Activated naive CD4-positive, alpha-beta T cell treated with Interleukin-2 at 50 U/mL for 16 hours (primary cell): ENCODE data around the gene LZTR1.

Source experiments
- DNase-seq: peaks from one replicate; pipeline ENCODE4 v3.0.0-alpha.2; 2020

LZTR1 gene

DNA sequence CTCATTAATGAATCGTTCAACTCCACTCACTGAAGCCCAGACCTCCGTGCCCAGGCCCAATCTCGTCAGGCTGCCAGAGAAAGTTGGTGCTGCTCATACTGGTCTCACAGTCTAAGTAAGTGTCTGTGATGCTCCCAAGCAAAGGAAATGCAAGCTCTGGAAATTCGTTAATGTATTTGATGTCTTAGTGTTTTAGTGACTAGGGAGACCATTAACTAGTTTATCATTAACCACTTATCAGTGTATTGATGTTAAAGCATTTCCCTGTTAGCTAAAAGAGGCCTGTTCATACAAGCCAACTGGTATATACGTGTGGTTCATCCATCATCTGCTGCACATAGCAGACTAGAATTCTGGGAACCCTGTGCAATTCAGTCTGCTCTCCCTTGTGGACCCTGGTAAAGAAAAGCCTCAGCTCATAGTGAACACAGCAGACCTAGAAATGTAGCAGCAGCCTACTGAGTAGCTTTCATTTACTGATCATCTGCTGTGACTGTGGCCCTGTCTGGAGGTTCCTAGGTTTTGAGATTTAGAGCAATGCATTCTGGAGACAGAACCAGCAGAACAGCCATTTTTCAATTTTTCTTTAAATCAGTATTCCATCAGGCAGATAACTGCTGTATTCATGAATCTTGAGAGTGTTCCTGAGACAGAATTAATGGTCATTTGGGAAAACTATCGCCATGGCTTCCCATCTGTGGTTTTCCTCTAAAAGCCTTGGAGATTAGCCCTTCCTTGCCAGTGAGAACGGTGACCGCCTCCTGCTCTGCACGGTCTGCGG, 30.8 kb upstream of the LZTR1 start:
- DNase-seq, result no peak

DNA sequence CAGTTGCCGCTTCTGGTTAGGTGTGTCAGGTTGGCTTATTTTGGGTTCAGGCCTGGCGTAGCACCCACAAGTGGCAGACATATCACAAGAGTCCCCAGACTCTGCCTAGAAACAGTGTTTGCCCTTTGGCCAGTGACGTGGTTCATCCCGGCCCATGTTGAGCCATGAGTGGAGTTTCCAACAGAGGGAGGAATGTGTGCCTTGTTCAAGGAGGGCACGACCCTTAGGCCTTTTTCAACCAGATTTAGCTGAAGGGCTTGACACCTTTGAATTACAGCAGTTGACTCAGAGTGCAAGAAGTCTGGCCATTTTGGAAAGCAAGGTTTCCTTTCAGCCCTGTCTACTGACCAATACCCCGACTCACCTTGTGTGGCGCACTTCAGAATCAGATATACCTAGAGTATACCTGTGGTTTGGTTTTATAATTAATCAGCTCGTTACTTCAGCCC, 30.1 kb upstream of the LZTR1 start:
- DNase-seq, result no peak

DNA sequence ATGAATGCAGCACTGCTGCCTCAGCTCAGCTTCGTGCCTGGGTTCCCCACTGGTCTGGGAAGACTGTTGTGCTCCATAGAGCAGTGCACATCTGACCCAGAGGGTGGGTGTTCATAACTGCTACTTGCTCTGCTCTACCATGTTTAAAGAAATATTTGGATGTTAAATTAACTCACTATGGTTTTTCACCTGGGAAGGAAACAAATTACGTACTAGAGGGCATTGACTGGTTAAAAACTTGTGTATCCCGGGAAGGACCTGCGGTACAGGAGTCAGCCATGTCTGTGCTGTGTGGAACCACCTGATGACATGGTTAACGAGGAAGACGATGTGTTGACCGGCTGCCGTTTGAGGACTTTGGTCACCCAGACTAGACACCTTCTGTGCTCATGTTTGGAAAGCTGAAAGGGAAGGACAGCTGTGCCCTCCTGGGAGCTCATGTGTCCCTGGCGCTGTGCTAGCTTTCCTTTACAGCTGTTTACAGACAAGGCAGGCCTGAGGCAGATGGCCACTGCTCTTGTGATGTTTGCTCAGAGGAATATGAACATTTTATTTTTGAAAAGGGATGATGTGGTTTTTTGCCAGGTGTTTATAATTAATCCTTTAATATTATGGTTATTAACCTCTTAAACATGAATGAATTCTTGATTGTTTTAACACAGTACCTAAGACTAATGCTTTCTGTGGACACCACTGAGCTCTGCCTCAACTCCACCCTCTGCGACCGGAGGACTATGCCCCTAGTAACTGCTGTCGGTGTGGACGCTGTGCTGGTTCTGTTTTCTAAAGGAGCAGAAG, 29.4 kb upstream of the LZTR1 start:
- no peak for DNase-seq

DNA sequence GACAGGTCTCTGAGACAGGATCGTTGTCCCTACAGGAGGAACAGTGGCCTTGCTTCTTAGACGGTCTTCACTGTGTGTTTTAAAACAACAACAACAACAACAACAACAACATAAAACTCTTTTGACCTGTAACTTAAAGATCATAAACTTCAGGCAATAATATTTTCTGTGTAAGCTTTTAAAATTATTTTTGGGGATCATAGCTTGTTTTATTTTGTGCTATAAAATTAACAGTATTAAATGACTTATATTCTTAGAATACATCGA, 28.8 kb upstream of the LZTR1 start:
- no peak for DNase-seq

DNA sequence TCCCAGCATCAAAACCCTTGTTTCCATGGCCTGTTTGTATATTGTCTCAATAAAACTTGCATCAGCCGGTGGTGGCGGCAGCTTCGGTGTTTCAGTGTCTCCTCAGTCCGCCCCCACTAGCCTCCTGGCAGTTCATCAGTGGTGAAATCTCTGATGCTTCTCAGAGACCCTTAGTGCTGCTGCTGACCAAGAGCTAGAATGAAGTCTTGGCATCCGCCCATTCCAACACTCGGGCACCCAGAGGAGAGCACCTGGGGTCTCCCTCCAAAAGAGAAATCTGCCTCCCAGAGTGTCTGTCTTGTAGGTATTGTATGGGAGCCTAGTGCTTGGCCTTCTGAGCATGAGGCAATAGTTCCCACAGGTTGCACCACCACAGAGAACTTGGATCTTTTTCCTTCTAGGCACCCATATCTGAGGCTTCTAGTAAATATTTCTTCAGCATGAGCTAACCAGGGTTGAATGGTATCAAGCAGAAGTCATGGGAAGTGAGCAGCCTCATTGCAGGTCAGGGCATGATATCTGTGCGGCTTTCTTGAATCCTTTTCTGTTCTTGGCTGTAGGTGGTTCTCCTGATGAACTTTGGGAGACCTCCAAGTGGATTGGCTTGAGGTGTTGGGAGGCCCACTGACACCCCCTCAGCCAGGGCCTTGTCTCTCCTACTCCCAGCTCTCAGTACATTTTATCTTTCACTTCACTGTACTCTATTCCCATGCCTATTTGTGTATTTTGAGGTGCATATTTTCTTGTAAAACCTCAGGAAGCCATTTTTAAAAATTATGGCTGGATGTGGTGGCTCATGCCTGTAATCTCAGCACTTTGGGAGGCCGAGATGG, 28.2 kb upstream of the LZTR1 start:
- DNase-seq, result no peak

DNA sequence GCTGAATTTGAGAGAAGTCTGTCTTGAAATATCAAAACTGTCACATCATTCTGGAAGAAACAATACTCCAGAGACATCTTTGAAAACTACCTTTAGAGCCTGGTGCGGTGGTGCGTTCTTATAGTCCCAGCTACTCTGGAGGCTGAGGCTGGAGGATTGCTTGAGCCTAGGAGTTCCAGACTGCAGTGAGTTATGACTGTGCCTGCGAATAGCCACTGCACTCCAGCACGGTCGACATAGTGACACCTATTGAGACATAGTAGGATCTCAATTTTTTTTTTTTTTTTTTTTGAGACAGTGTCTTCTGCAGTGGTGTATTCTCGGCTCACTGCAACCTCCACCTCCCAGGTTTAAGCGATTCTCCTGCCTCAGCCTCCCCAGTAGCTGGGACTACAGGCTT, 26.5 kb upstream of the LZTR1 start:
- no peak for DNase-seq

DNA sequence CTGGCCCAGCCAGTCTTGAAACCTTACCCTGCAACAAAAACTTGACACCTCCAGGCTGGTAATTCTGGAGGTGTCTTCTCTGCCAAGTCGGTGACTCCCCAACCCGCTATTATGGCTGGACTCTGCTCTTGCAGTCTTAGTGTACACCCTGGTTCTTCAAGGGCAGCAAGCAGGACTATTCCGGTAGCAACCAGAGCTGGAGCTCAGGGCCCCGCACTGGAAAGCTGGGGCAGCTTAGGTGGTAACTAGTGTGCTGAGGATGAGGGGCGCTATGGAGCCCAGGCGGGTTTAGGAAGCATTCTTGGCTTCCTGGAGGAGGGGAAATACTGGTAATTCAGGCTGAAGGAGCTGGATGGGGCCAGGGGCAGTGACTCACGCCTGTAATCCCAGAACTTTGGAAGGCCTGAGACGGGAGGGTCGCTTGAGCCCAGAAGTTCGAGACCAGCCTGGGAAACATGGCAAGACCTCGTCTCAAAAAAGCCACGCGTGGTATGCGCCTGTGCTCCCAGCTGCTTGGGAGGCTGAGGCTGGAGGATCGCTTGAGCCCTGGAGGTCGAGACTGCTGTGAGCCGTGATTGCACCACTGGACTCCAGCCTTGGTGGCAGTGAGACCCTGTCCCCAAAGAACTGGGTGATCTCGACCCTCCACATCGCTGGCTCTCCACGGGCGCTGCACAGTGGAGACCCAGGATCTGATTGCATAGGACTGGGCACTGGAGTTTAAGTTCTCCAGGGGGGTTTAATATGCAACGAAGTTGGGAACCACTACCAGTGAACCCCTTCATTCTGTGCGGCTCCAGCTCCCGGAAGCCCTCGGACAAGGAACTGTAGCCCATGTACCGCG, 25.6 kb upstream of the LZTR1 start:
- no peak for DNase-seq

DNA sequence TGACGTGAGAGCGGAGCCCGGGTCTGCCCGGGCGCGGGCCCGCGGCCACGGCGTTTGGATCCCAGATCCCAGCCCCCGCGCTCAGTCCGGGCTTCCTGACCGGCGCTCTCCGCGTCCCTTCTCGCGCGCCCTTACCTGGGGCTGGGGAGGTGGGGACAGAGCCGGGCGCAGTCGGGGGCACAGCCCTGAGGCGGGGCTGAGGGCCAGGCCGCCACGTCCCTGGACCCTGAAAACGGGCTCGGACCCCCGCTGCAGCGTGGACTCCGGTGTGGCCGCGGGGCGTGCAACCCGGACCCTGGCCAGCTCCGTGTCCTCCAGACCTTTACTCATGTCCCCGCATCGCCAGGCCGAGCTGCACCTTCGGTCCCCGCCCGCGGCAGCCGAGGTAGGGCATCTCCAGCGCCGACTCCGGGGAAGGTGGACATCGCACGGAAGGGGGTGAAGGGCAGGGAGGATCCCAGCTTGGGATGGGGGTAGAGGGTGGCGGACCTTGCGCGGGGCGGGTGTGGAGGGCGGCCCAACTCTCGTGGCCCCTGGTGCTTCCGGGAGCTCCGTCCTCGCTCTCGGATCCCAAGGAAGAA, 24.9 kb upstream of the LZTR1 start:
- no peak for DNase-seq

DNA sequence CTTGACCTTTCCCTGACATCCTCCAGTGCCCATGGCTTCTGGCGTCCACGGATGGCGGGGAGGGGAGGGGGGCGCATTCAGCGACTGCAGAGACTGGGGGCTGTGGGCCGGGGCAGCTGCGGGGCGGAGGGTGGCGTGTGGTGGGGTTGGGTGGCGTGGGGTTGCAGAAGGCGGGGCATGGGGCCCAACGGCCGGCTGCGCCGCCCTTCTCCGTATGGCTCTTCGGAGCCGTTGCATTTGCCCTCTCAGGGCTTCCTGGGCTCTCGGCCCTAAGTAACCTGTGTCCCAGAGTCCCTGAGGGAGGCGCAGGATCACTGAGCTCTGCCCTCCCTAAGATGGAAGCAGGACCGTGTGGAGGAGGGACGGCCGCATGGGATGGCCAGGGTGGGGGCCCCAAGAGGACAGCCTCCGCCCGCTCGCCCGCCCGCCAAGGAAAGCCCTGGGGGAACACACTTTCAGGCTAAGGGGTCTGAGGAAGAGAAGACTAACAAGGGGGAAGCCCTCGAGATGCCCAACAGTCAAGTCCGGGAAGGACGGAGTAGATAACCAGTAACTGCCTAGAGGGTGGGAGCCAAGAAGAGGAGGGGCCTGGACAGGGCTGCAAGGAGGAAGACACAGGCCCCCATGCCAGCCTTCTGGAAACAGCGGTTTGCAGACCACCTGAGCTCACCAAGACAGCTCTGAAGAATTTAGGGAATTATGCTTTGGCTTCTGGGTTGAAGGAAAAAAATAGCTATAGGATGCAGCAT, 24.2 kb upstream of the LZTR1 start:
- DNase-seq, result no peak

DNA sequence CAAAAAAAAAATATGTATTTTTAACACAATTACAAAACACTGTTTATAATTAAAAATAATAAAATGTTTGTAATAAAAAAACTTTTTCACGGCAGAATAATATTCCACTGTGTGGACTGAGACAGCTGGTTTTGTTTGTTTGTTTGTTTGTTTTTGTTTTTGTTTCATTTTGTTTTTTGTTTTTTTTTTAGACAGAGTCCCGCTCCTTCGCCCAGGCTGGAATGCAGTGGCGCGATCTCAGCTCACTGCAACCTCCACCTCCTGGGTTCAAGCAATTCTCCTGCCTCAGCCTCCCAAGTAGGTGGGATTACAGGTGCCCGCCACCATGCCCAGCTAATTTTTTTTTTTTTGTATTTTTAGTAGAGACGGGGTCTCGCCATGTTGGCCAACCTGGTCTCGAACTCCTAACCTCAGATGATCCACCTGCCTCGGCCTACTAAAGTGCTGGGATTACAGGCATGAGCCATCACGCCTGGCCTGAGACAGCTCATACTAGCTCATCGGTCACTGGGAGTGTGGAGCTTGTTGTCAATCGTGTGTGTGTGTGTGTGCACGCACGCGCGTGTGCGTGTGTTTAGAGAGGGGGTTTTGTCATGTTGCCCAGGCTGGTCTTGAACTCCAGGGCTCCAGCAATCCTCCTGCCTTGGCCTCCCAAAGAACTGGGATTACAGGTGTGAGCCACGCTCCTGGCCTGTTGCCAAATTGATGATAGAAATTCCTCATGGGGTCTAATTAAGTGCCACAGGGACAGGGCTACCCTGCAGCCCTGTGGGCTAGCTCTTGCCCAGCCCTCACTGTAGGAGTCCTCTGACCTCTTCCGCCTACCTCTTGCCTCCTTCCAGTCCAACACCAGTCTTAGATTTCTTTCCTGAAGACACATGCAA, 22.3 kb upstream of the LZTR1 start:
- DNase-seq, result no peak

DNA sequence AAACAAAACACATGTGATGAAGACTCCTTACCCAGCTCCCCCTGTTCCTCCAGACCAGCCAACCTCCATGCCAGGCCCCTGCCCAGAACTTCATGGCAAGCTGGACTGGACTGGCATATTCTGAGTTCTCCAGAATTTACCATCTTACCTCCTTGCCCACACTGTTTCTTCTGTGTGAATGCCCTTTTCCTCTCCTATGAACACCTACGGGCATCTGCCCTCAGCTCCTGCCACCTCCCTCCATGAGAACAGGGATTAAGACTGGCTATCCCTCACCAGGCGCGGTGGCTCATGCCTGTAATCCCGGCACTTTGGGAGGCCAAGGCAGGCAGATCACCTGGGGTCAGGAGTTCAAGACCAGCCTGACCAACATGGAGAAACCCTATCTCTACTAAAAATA, 21.5 kb upstream of the LZTR1 start:
- DNase-seq, result no peak

DNA sequence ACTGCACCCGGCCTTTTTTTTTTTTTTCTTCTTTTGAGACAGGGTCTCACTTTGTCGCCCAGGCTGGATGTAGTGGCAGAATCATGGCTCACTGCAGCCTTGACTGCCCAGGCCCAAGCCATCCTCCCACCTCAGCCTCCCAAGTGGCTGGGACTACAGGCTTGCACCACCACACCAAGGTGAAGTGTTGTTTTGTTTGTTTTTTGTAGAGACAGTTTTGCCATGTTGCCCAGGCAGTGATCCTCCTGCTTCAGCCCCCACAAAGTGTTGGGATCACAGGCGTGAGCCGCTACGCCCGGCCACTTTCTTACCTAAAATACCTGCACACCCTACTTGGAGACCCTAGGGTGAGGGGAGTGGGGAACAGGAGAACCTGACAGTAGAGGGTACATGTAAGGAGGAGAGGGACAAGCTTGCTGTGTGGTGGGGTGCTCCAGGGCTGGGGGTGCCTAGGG, 19.6 kb upstream of the LZTR1 start:
- no peak for DNase-seq

DNA sequence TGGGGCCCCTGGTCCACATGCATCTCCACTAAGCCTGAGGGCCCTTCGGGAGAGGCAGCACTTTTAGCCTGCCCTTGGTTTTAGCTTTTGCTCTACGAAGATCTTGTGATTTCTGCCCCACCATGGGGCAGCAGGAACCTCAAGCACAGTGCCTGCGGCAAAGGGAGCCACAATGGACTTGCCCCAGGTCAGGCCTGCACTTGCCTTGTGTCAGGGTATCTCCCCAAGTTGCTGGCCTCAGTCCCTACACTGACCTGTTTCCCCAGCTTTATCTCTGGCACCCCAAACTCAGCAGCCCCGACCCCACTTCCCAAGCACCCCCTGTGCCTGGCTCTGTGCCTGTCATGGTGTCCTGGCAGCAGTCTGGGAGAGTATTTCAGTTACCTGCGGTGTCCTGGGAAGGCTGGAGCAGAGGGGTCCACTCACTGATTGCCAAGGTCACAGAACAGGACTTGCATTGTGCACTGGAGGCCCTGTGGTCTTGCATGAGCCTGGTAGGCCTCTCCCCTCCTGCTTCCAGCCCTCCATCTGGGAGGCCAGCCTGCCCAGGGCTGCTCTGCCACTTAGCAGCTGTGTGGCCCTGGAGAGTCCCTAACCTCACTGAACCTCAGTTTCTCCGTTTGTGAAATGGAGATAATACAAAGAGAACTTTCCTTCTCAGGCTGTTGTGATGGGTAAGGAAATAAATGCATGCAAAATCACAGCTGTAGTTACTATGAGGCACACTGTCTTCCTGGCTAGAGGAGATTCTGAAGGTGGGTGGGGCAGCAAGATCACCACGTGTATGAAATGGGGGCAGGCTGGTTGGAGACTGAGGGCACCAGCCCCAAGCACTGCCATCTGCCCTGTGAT, 18.7 kb upstream of the LZTR1 start:
- no peak for DNase-seq

DNA sequence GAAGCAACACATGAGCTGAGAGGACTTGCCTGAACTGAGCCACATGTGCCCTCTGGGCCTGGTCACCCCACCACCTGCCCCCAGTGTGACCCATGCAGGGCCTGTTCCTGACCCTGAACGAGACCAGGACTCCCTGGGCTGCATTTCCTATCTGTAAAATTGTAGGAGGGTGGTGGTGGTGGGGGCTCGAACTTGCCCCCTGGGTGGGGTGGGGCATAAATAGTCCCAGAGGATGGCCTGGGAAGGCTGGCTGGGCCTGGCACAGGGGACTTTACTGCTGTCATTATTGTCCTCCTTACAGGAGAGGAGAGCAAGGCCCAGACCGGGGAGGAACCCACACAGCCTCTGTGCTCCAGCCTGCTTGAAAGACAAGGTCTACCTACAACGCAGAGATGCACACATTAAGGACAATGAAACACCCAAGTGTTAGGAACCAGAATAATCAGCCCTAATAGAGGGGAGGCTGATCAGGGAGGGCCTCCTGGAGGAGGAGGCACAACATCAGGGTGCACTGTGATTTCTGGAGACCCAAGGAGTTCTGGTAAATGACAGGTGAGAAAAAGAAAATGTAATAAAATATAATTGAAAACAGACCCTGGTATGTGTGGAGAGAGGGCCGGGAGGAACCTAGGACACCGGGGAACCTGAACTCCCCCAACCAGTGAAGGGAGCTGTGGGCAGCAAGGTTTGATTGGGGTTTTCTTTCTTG, 17.9 kb upstream of the LZTR1 start:
- no peak for DNase-seq

DNA sequence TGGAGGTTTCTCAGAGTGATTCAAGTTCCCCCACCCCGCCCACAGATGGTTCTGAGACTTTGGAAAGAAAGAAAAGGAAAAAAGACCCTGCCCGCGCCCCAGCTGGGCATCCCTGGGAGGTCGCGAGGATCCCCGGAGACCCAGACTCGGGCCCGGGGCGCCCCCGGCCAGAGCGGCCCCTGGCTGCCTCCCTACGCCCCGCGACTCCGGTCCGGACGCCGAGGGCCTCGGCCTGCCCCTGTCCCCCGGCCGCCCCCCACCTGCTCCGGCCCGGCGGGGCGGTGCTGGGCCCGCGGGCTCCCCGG, 17.3 kb upstream of the LZTR1 start:
- DNase-seq, result no peak

DNA sequence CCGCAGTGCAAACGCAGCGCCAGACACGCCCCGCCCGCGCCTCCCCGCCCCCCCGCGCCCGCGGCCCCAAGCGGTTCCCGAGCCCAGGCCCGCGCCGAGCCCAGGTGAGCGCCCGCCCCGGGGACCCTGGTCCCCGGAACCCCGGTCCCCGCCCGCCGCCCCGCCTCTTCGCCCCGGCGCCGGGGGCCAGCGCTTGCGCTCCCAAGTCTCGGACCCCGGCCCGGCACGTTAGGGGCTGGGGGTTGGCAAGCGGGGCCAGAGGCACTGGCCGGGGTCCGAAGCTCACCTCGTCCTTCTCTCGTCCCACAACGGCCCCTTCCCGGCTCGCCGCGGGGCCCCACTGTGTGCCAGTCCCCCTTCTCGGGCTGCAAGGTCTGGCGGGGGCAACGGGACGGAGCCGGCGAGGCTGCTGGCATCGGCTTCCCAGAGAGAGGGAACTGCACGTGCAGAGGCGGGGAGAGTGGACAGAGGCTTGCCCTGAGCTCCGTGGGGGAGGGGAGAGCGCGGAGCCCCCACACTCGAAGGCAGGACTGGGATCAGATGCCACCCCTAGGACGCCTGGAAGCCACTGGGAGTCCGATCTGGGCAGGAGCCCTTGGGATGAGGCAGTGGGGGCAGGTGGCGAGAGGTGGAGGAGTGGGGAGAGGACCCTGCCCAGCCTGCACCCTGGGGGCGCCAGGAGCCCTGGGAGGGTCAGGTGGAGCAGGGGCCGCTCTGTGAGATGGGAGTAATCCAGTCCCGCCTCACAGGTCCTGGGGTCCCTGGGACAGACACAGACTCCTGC, 16.8 kb upstream of the LZTR1 start:
- DNase-seq, result no peak

DNA sequence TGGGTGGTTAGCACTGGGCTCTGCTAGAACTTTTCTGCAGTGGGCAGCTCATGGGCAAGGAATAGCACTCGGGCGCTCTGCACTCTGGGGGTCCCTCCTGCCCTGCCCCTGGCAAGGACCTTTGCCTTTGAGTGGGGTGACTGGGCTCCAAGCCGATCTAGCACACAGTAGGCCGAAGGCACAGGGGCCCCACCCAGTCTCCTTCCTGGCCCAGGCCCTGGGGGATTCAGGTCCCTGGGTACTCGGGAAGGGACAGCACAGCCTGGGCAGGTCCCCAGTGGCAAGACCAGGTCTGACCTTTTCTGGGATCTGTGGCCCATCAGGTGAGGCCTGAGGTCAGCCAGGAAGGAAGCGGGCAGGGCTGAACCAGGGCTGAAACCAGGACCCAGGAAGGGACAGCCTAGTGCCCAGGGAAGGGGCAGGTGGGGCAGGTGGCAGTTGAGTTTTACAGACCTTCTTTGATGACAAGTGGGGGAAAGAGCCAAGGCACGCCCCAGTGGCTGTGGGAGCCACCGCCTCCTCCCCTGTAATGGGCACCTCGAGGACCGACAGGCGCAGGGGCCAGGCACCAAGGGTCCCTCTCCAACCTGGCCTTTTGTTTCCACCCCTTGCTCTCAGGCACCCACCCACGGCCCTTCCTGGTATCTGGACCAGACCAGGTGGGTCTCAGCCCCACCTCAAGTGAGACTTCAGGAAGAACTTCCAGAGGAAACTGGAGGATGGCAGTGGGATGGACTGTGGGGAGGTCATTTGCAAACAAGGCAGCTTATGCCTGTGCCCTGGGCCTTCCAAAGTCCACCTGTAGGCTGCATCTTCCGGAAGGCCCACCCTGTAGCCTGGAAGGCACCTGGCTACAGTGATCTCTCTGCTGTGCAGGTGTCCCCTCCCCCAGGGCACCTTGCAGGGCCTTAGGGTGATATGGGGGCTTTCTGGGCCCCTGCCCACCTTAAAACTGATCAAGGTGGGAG, 15.9 kb upstream of the LZTR1 start:
- DNase-seq, result no peak
